HepG2 (cell line): Measurements from ENCODE around the gene SBNO1. TPM values are rescaled to one million over a fixed set of nuclear protein-coding genes. Genes with fewer than 3 reads are reported as not detected.
"Not testable (repeated sequence)": the region's sequence is repeated elsewhere in the genome, so short reads cannot be mapped to it uniquely, and the experiment has no call there.

Source experiments
- ATAC-seq: fragments of 200-7000 bp; cut with Tn5 transposase; 3 replicates; pipeline ENCODE4 v1.9.1; 2020; ENCODE audit warnings: mild to moderate bottlenecking, moderate library complexity
- BruUV-seq: library from RNA; stranded (reverse); fragments of 400-500 nt; replicated peaks from 2 replicates; lab custom pipeline; 2021; lab: Mats Ljungman, UMichigan
- CTCF ChIA-PET: fragments of 300-600 bp; formaldehyde crosslinking; extraction: SDS; loops from one replicate; lab custom pipeline; 2021; ENCODE audit warnings: low total read pairs, inconsistent platforms, low intra/inter-chr PET ratio; lab: Yijun Ruan, JAX
- POLR2A ChIA-PET: fragments of 350-600 bp; sonication (Branson Sonifier 250); formaldehyde crosslinking; loops from one replicate; lab custom pipeline; 2020; ENCODE audit warnings: antibody characterized with exemption, inconsistent platforms; lab: Yijun Ruan, JAX
- DNase-seq: peaks from one replicate; pipeline ENCODE4 v3.0.0-alpha.2; 2015; ENCODE audit warnings: low spot score
- FAIRE-seq: peaks from 3 replicates; lab custom pipeline; 2011; peaks lifted over from hg19 to GRCh38; lab: Jason Lieb, UNC
- H2AFZ ChIP-seq: one replicate; pipeline ENCODE4 v1.6.1; 2011; ENCODE audit warnings: low read length, inconsistent platforms
- H3K27ac ChIP-seq: fragments of 300-600 bp; 3 replicates; pipeline ENCODE4 v1.8.0; 2011; ENCODE audit warnings: mixed run types, mild to moderate bottlenecking, mixed read lengths, low read length, inconsistent platforms; ENCODE audit not compliant: insufficient read depth; ENCODE audit errors: extremely low read length
- H3K27me3 ChIP-seq, 2 experiments: fragments of 200-600 bp in 1 of 2; 2 replicates in 1 of 2; 3 replicates in 1 of 2; pipeline versions ENCODE4 v1.6.0 to v1.8.0; 2011; ENCODE audit warnings: low read length in 2 of 2, mild to moderate bottlenecking in 2 of 2, moderate library complexity in 2 of 2, inconsistent platforms in 1 of 2; ENCODE audit not compliant: insufficient read depth in 2 of 2, control insufficient read depth in 1 of 2
- H3K36me3 ChIP-seq, 2 experiments: fragments of 200-600 bp in 1 of 2; replicated peaks in 1 of 2; 2 replicates in 1 of 2; 3 replicates in 1 of 2; pipeline versions ENCODE4 v1.5.1 to v1.8.0; 2011; ENCODE audit warnings: low read length in 2 of 2, inconsistent platforms in 1 of 2; ENCODE audit not compliant: insufficient read depth in 2 of 2, control insufficient read depth in 1 of 2
- H3K4me1 ChIP-seq: 2 replicates; pipeline ENCODE4 v1.5.1; 2012; ENCODE audit warnings: low read length, inconsistent platforms; ENCODE audit not compliant: insufficient read depth
- H3K4me2 ChIP-seq: 2 replicates; pipeline ENCODE4 v1.6.0; 2011; ENCODE audit warnings: low read depth, low read length, inconsistent platforms
- H3K4me3 ChIP-seq, 3 experiments: fragments of 200-600 bp in 1 of 3; sonication (generic), shearing (Covaris generic) in 1 of 3; replicated peaks in 1 of 3; 2 replicates each; pipeline ENCODE4 v1.5.1; 2011 to 2016; ENCODE audit warnings: low read length in 3 of 3, inconsistent platforms in 2 of 3, low read depth in 2 of 3, mild to moderate bottlenecking in 2 of 3, control low read depth in 1 of 3, mixed read lengths in 1 of 3; ENCODE audit not compliant: insufficient read depth in 1 of 3
- H3K79me2 ChIP-seq: one replicate; pipeline ENCODE4 v1.6.1; 2011; ENCODE audit warnings: low read length, inconsistent platforms; ENCODE audit not compliant: insufficient read depth
- H3K9ac ChIP-seq: 2 replicates; pipeline ENCODE4 v1.6.0; 2011; ENCODE audit warnings: mild to moderate bottlenecking, low read depth, low read length, inconsistent platforms; ENCODE audit not compliant: insufficient read depth
- H3K9me3 ChIP-seq: 2 replicates; pipeline ENCODE4 v1.5.1; 2012; ENCODE audit warnings: mild to moderate bottlenecking, low read length
- H4K20me1 ChIP-seq: 2 replicates; pipeline ENCODE4 v1.6.0; 2011; ENCODE audit warnings: inconsistent platforms, mild to moderate bottlenecking, low read length, moderate library complexity; ENCODE audit not compliant: insufficient read depth
- ELF4 ChIP-seq: sonication (generic); formaldehyde crosslinking; IDR thresholded peaks from 2 replicates; pipeline ENCODE4 v1.5.0; 2020; ENCODE audit warnings: missing genetic modification reagents, mild to moderate bottlenecking, moderate library complexity, borderline replicate concordance
- MED13 ChIP-seq: sonication (generic); formaldehyde crosslinking; IDR thresholded peaks from 2 replicates; pipeline ENCODE4 v1.5.0; 2020; ENCODE audit warnings: missing genetic modification reagents
- MEIS1 ChIP-seq: sonication (generic); formaldehyde crosslinking; IDR thresholded peaks from 2 replicates; pipeline ENCODE4 v1.9.0; 2021; ENCODE audit warnings: mild to moderate bottlenecking, missing genetic modification reagents, moderate library complexity, borderline replicate concordance
- MLXIP ChIP-seq: sonication (generic); formaldehyde crosslinking; IDR thresholded peaks from 2 replicates; pipeline ENCODE4 v1.9.0; 2021; ENCODE audit warnings: missing genetic modification reagents, borderline replicate concordance
- POLR2G ChIP-seq: fragments of 200-400 bp; formaldehyde crosslinking; IDR thresholded peaks from 2 replicates; pipeline ENCODE4 v1.6.1; 2018; ENCODE audit warnings: mild to moderate bottlenecking, low read depth, low read length, moderate library complexity
- RARG ChIP-seq: sonication (generic); formaldehyde crosslinking; IDR thresholded peaks from 2 replicates; pipeline ENCODE4 v1.4.0; 2020; ENCODE audit warnings: low read depth, mild to moderate bottlenecking, missing genetic modification reagents
- TCF7L2 ChIP-seq: IDR thresholded peaks from 2 replicates; pipeline ENCODE4 v1.6.1; 2011; ENCODE audit warnings: mild to moderate bottlenecking, low read depth, low read length, moderate library complexity
- ZC3H13 ChIP-seq: sonication (generic); formaldehyde crosslinking; IDR thresholded peaks from 2 replicates; pipeline ENCODE4 v1.8.1; 2023; ENCODE audit warnings: mild to moderate bottlenecking, missing genetic modification reagents, moderate library complexity
- ZKSCAN1 ChIP-seq: fragments of 150-350 bp; IDR thresholded peaks from 2 replicates; pipeline ENCODE4 v1.6.1; 2014; ENCODE audit warnings: low read length
- ZNF564 ChIP-seq: sonication (generic); formaldehyde crosslinking; IDR thresholded peaks from 2 replicates; pipeline ENCODE4 v1.8.1; 2023; ENCODE audit warnings: mild to moderate bottlenecking, missing genetic modification reagents
- ZNF644 ChIP-seq: IDR thresholded peaks from 2 replicates; pipeline ENCODE4 v1.6.1; 2016; ENCODE audit warnings: low read depth
- ZNF777 ChIP-seq: sonication (generic); formaldehyde crosslinking; IDR thresholded peaks from 2 replicates; pipeline ENCODE4 v1.4.0; 2020; ENCODE audit warnings: missing genetic modification reagents
- ZSCAN20 ChIP-seq: sonication (generic); formaldehyde crosslinking; IDR thresholded peaks from 2 replicates; pipeline ENCODE4 v1.4.0; 2020; ENCODE audit warnings: missing genetic modification reagents, mild to moderate bottlenecking, borderline replicate concordance
- WGBS: methylation state at CpG from one replicate; pipeline ENCODE4 v1.1.6; 2017; ENCODE audit warnings: low lambda C conversion rate; 5-methylcytosine and 5-hydroxymethylcytosine counted together
- in situ Hi-C: cut with HindIII; loops from 2 replicates; pipeline ENCODE4 v1.10.0; 2017; ENCODE audit warnings: low pct_unique_long_range_greater_than_20kb; ENCODE audit not compliant: extremely low pct_ligation_motif_present
- intact Hi-C: fragments of 100-400 bp; cut with micrococcal nuclease; formaldehyde crosslinking; loops from one replicate; pipeline ENCODE4 v1.10.0; 2022; ENCODE audit not compliant: unreplicated experiment
- polyA plus RNA-seq, 8 experiments: library from polyadenylated mRNA; depleted of rRNA in 3 of 8; stranded (reverse) in 7 of 8; unstranded in 1 of 8; fragments of >200 nt; fragmentation: Illumina TruSeq in 4 of 8; extraction: Trizol in 4 of 8; gene quantifications; 2 replicates each; pipeline versions ENCODE4 v1.2.1 to v1.2.3, GENCODE V29; 2011 to 2016; ENCODE audit warnings: low read depth in 4 of 8, missing spikeins in 1 of 8, mixed read lengths in 1 of 8; ENCODE audit not compliant: insufficient read depth in 1 of 8
- total RNA-seq, 5 experiments: library from RNA; depleted of rRNA; stranded (reverse); fragments of >200 nt; fragmentation: Illumina TruSeq; extraction: Trizol; gene quantifications; 2 replicates each; pipeline ENCODE4 v1.2.3, GENCODE V29; 2016; ENCODE audit warnings: low read depth in 1 of 5
- TF ChIP-seq, protein P1 (sequence below): sonication (generic); formaldehyde crosslinking; IDR thresholded peaks from 2 replicates; pipeline ENCODE4 v1.4.0; 2020; ENCODE audit warnings: missing genetic modification reagents, mild to moderate bottlenecking, borderline replicate concordance
- TF ChIP-seq, protein P2 (sequence below): sonication (generic); formaldehyde crosslinking; IDR thresholded peaks from 2 replicates; pipeline ENCODE4 v1.4.0; 2020; ENCODE audit warnings: missing genetic modification reagents

Gene SBNO1
- total and polyA plus RNA-seq, 2 of the 13 experiments (the other 11 are each of a cell fraction or from before 2014, with no cell fraction given): 10.9 to 40.2 TPM

- TF ChIP-seq MLXIP: no peak
- TF ChIP-seq ZNF777 (CRISPR knock-in tag): no peak
- no peak for TF ChIP-seq MED13 (CRISPR knock-in tag)
- TF ChIP-seq ZC3H13 (CRISPR knock-in tag): 0 out of 2 replicates have a peak, but pooled peaks have one; percentile 9
- TF ChIP-seq ZNF644: no peak
- TF ChIP-seq, protein P1, sequence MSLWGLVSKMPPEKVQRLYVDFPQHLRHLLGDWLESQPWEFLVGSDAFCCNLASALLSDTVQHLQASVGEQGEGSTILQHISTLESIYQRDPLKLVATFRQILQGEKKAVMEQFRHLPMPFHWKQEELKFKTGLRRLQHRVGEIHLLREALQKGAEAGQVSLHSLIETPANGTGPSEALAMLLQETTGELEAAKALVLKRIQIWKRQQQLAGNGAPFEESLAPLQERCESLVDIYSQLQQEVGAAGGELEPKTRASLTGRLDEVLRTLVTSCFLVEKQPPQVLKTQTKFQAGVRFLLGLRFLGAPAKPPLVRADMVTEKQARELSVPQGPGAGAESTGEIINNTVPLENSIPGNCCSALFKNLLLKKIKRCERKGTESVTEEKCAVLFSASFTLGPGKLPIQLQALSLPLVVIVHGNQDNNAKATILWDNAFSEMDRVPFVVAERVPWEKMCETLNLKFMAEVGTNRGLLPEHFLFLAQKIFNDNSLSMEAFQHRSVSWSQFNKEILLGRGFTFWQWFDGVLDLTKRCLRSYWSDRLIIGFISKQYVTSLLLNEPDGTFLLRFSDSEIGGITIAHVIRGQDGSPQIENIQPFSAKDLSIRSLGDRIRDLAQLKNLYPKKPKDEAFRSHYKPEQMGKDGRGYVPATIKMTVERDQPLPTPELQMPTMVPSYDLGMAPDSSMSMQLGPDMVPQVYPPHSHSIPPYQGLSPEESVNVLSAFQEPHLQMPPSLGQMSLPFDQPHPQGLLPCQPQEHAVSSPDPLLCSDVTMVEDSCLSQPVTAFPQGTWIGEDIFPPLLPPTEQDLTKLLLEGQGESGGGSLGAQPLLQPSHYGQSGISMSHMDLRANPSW (CRISPR knock-in tag): no peak
- no peak for TF ChIP-seq MEIS1 (CRISPR knock-in tag)
- TF ChIP-seq, protein P2, sequence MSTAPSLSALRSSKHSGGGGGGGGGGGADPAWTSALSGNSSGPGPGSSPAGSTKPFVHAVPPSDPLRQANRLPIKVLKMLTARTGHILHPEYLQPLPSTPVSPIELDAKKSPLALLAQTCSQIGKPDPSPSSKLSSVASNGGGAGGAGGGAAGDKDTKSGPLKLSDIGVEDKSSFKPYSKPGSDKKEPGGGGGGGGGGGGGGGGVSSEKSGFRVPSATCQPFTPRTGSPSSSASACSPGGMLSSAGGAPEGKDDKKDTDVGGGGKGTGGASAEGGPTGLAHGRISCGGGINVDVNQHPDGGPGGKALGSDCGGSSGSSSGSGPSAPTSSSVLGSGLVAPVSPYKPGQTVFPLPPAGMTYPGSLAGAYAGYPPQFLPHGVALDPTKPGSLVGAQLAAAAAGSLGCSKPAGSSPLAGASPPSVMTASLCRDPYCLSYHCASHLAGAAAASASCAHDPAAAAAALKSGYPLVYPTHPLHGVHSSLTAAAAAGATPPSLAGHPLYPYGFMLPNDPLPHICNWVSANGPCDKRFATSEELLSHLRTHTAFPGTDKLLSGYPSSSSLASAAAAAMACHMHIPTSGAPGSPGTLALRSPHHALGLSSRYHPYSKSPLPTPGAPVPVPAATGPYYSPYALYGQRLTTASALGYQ (CRISPR knock-in tag): no peak
- no peak for TF ChIP-seq ZNF564 (CRISPR knock-in tag)
- TF ChIP-seq TCF7L2: no peak
- TF ChIP-seq ZSCAN20: no peak
- TF ChIP-seq RARG (CRISPR knock-in tag): no peak
- no peak for TF ChIP-seq ZKSCAN1
- TF ChIP-seq POLR2G: peak; percentile 24; the same call in 1 of the 2 replicates
- no peak for TF ChIP-seq ELF4 (CRISPR knock-in tag)
- TF ChIP-seq, all 625 proteins: peak for 3
These were observed 110.8 kb downstream of the SBNO1 start (continued) for GRCh38 chr12:123253641-123254459.

DNA sequence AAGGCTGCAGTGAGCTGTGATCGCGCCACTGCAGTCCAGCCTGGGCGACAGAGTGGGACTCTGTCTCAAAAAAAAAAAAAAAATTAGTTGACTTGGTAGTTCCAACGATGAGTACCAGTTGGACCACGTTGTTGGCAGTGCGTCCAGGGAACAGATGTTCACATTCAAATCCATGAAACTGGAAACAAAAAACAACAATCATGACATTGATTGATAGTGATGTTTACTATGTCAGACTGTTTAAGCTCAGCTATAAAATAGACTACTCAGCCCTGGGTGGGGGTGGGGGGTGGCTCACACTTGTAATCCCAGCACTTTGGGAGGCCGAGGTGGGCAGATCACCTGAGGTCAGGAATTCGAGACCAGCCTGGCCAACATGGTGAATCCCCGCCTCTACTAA is 112.3 kb downstream of the SBNO1 start:
- H3K27me3 ChIP-seq, DNase-seq, H3K9me3 ChIP-seq, BruUV-seq, CTCF ChIA-PET, H3K4me2 ChIP-seq, H3K4me3 ChIP-seq, H3K27ac ChIP-seq, H3K9ac ChIP-seq, in situ Hi-C loops, H2AFZ ChIP-seq, ATAC-seq, H4K20me1 ChIP-seq, intact Hi-C loops, FAIRE-seq: not testable (repeated sequence)
- peaks cover 25% of the 10 kb centered on the region for H3K4me1 ChIP-seq
- POLR2A ChIA-PET: interaction anchor here (5.6 kb wide), 1 partner anchor 19 kb away, joined by 63 read pairs; the partner anchor contains the start of genes MPHOSPH9 and MTRFR
- peaks cover 41% of the 10 kb centered on the region for H3K79me2 ChIP-seq
- peaks cover 16 to 46% of the 10 kb centered on the region in 2 experiments; a peak in 4 of 5 replicates for H3K36me3 ChIP-seq
- 99% methylated on average over 8 of the region's 9 CpGs for WGBS
